22Rv1 (cell line): ENCODE data around the gene GPC6.

Experiments
- CTCF ChIP-seq: fragments of 450-650 bp; IDR thresholded peaks from 2 replicates; pipeline ENCODE4 v1.5.1; 2017; ENCODE audit warnings: mild to moderate bottlenecking
- ZFX ChIP-seq: fragments of 450-650 bp; IDR thresholded peaks from 2 replicates; pipeline ENCODE4 v1.6.1; 2017; ENCODE audit warnings: antibody characterized with exemption, borderline replicate concordance

- TF ChIP-seq CTCF (no peak), ZFX (no peak)
These were observed 536.3 kb downstream of the GPC6 start for GRCh38 chr13:93762708-93763426.
